Upper lobe of left lung (tissue), 6 donors: ENCODE results near the gene MLF2. TPM values are rescaled to one million over a fixed set of nuclear protein-coding genes. Genes with fewer than 3 reads are reported as not detected.
"Not testable (repeated sequence)": the region's sequence is repeated elsewhere in the genome, so short reads cannot be mapped to it uniquely, and the experiment has no call there.

Experiments
- ATAC-seq, 2 donors: fragments of 200-7000 bp; cut with Tn5 transposase; one replicate each; pipeline ENCODE4 v1.9.1; 2022; ENCODE audit warnings: mild to moderate bottlenecking in 2 of 2, moderate library complexity in 2 of 2; ENCODE audit not compliant: low FRiP score in 2 of 2
- DNase-seq, 2 donors: peaks; one replicate each; pipeline ENCODE4 v3.0.0-alpha.2; 2019 to 2020
- H3K27ac ChIP-seq, 4 donors: fragments of 200-600 bp; sonication (generic); one replicate each; pipeline ENCODE4 v1.5.1; 2016 to 2019
- H3K27me3 ChIP-seq, 4 donors: fragments of 200-600 bp; sonication (generic); one replicate each; pipeline ENCODE4 v1.5.1; 2017 to 2019
- H3K36me3 ChIP-seq, 4 donors: fragments of 200-600 bp; sonication (generic); one replicate each; pipeline ENCODE4 v1.5.1; 2016 to 2019
- H3K4me1 ChIP-seq, 4 donors: fragments of 200-600 bp; sonication (generic); one replicate each; pipeline ENCODE4 v1.5.1; 2018 to 2019
- H3K4me3 ChIP-seq, 4 donors: fragments of 200-600 bp; sonication (generic); one replicate each; pipeline ENCODE4 v1.5.1; 2017 to 2019; ENCODE audit warnings: mild to moderate bottlenecking in 2 of 4, moderate library complexity in 1 of 4
- H3K9me3 ChIP-seq, 4 donors: fragments of 200-600 bp; sonication (generic); one replicate each; pipeline ENCODE4 v1.5.1; 2018 to 2019
- CTCF ChIP-seq, 6 experiments: fragments of 450-650 bp in 4 of 6; fragments of 200-600 bp in 2 of 6; sonication (generic) in 2 of 6; IDR thresholded peaks; one replicate each; pipeline ENCODE4 v1.5.1; 2016 to 2019; ENCODE audit warnings: antibody characterized with exemption in 6 of 6
- EP300 ChIP-seq, 4 donors: sonication (generic); formaldehyde crosslinking; IDR thresholded peaks; one replicate each; pipeline ENCODE4 v1.5.1; 2017; ENCODE audit warnings: antibody characterized with exemption in 4 of 4, control low read depth in 2 of 4
- POLR2A ChIP-seq, 4 donors: fragments of 450-650 bp; IDR thresholded peaks; one replicate each; pipeline ENCODE4 v1.5.1; 2016 to 2017; ENCODE audit warnings: antibody characterized with exemption in 4 of 4, mild to moderate bottlenecking in 2 of 4
- POLR2AphosphoS5 ChIP-seq, 2 donors: sonication (generic); formaldehyde crosslinking; IDR thresholded peaks; one replicate each; pipeline ENCODE4 v1.5.1; 2017; ENCODE audit warnings: antibody characterized with exemption in 2 of 2
- WGBS, 2 donors: methylation state at CpG; one replicate each; pipeline ENCODE4 v1.1.5; 2017 to 2018; 5-methylcytosine and 5-hydroxymethylcytosine counted together
- total RNA-seq, 6 donors: library from RNA; depleted of rRNA in 4 of 6; stranded (reverse); fragments of >200 nt in 4 of 6; gene quantifications; one replicate each; pipeline versions ENCODE4 v1.1.0 to v1.2.1, GENCODE V29; 2016 to 2021
- donor health status: DM: no; HTN: no; CAD: no; lungs with moderate emphysema.
- donor health status: DM: no; HTN: yes; CAD: no; lungs with severe emphysema.

Gene MLF2
- total RNA-seq, 6 donors from 2014 or later, result 136 to 221 (median 144) TPM

DNA sequence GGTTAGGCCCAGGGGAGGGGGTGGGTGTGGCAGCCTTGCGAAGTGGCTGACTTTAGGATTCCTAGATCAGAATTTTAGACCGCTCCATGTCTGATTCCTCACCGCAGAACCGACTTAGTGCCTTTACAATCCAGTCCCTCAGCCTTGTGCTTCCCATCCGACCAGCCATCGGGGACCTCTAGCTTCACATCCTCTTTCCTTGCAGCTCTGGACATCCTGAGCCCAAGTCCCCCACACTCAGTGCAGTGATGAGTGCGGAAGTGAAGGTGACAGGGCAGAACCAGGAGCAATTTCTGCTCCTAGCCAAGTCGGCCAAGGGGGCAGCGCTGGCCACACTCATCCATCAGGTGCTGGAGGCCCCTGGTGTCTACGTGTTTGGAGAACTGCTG is 28.5 kb downstream of the MLF2 start:
- WGBS, 2 donors, result 8 to 21% methylated on average over 10 of the region's 10 CpGs
- ATAC-seq, result peak; percentile 2 to 21
- H3K9me3 ChIP-seq, result no peaks in the 10 kb centered on the region
- peaks cover 9 to 19% (median 11%) of the 10 kb centered on the region in 4 donors for H3K4me1 ChIP-seq
- DNase-seq, result peak in 1 of 2 donors; percentile 32
- peak overlapping the region; percentile 86 to 93 (median 90) for H3K27ac ChIP-seq
- H3K36me3 ChIP-seq, result peaks cover 5 to 21% (median 19%) of the 10 kb centered on the region in 4 donors
- H3K27me3 ChIP-seq, result no peaks in the 10 kb centered on the region
- TF ChIP-seq CTCF (IDR thresholded peaks at IDR 0.05), result no peak
- no peak for TF ChIP-seq POLR2AphosphoS5 (IDR thresholded peaks at IDR 0.05)
- TF ChIP-seq POLR2A (IDR thresholded peaks at IDR 0.05), result no peak
- TF ChIP-seq EP300 (IDR thresholded peaks at IDR 0.05), result no peak
- H3K4me3 ChIP-seq, result peak overlapping the region; percentile 30 to 72 (median 66)

GRCh38 chr12:6723607-6724408 is 29.1 kb downstream of the MLF2 start, which contains the start of gene COPS7A:
Gene COPS7A (plus strand): TSS chr12:6724046. CDS start chr12:6724657, 611 bp downstream.
- Histone ChIP-seq H3K4me1 (peaks cover 9 to 19% (median 11%) of the 10 kb centered on the region in 4 donors), H3K4me3 (peak within 1 kb of the TSS; percentile 30 to 72 (median 66)), H3K9me3 (no peaks in the 10 kb centered on the region), H3K36me3 (peaks cover 0 to 15% (median 13%) of the 10 kb centered on the region in 4 donors), H3K27me3 (no peaks in the 10 kb centered on the region), H3K27ac (peak within 1 kb of the TSS; percentile 86 to 93 (median 90))
- TF ChIP-seq POLR2AphosphoS5 (IDR thresholded peaks at IDR 0.05) (peak; percentile 83 to 93), CTCF (IDR thresholded peaks at IDR 0.05) (peak in 3 of 6 experiments; percentile 16 to 26 (median 17)), POLR2A (IDR thresholded peaks at IDR 0.05) (peak in 1 of 4 donors; percentile 75), EP300 (IDR thresholded peaks at IDR 0.05) (peak in 2 of 4 donors; percentile 10 to 48)
- peak; percentile 98 to 99 for ATAC-seq
- DNase-seq, result peak; percentile 97 to 99
- WGBS, 2 donors, result 0 to 1% methylated on average over 33 to 34 of the region's 49 CpGs

- no peaks in the 10 kb centered on the region for H3K9me3 ChIP-seq
- no peak overlapping the region for H3K4me3 ChIP-seq
- H3K27me3 ChIP-seq, result no peaks in the 10 kb centered on the region
- peaks cover 9 to 19% (median 11%) of the 10 kb centered on the region in 4 donors for H3K4me1 ChIP-seq
- ATAC-seq, result no peak
- H3K36me3 ChIP-seq, result peaks cover 0 to 5% (median 3%) of the 10 kb centered on the region in 4 donors
- H3K27ac ChIP-seq, result no peak overlapping the region
- TF ChIP-seq CTCF (IDR thresholded peaks at IDR 0.05) (no peak), EP300 (IDR thresholded peaks at IDR 0.05) (no peak), POLR2A (IDR thresholded peaks at IDR 0.05) (no peak), POLR2AphosphoS5 (IDR thresholded peaks at IDR 0.05) (no peak)
- 79 to 85% methylated on average over 3 of the region's 3 CpGs for WGBS, 2 donors
- no peak for DNase-seq
These were observed 30.1 kb downstream of the MLF2 start for GRCh38 chr12:6722863-6723262.

- Histone ChIP-seq H3K4me3 (no peak overlapping the region), H3K36me3 (no peaks in the 10 kb centered on the region), H3K9me3 (no peaks in the 10 kb centered on the region), H3K27me3 (no peaks in the 10 kb centered on the region), H3K27ac (no peak overlapping the region), H3K4me1 (no peaks in the 10 kb centered on the region)
- no peak for ATAC-seq
- 89 to 90% methylated on average over 10 of the region's 10 CpGs for WGBS, 2 donors
- no peak for DNase-seq
- TF ChIP-seq CTCF (IDR thresholded peaks at IDR 0.05), result no peak
- TF ChIP-seq POLR2AphosphoS5 (IDR thresholded peaks at IDR 0.05), result no peak
- TF ChIP-seq POLR2A (IDR thresholded peaks at IDR 0.05), result no peak
- TF ChIP-seq EP300 (IDR thresholded peaks at IDR 0.05), result no peak
These were observed 36.0 kb downstream of the MLF2 start for GRCh38 chr12:6716874-6717437.

GRCh38 chr12:6716031-6716873 is 36.7 kb downstream of the MLF2 start:
- peak in 1 of 2 donors; percentile 68 for DNase-seq

More at GRCh38 chr12:6716031-6716873, 36.7 kb downstream of the MLF2 start:
- not testable (repeated sequence) for H3K36me3 ChIP-seq, H3K27me3 ChIP-seq, H3K4me1 ChIP-seq, H3K27ac ChIP-seq, ATAC-seq, H3K9me3 ChIP-seq, H3K4me3 ChIP-seq
- WGBS, 2 donors, result 89 to 97% methylated on average over 16 to 18 of the region's 41 CpGs
